Astrocyte (in vitro differentiated cells and primary cell): ENCODE results near the gene OSGIN1. TPM values are rescaled to one million over a fixed set of nuclear protein-coding genes. Genes with fewer than 3 reads are reported as not detected.

Experiments
- DNase-seq: peaks from one replicate; pipeline ENCODE4 v3.0.0-alpha.2; 2010; ENCODE audit warnings: low read depth
- FAIRE-seq: peaks from 2 replicates; lab custom pipeline; 2011; peaks lifted over from hg19 to GRCh38; lab: Jason Lieb, UNC
- H2AFZ ChIP-seq: 2 replicates; pipeline ENCODE4 v1.6.0; 2012; ENCODE audit warnings: low read depth, low read length, inconsistent platforms
- H3K27ac ChIP-seq: 2 replicates; pipeline ENCODE4 v1.5.1; 2011; ENCODE audit warnings: low read depth, low read length, inconsistent platforms
- H3K27me3 ChIP-seq: 2 replicates; pipeline ENCODE4 v1.6.0; 2011; ENCODE audit warnings: low read length, inconsistent platforms; ENCODE audit not compliant: insufficient read depth
- H3K36me3 ChIP-seq: 2 replicates; pipeline ENCODE4 v1.5.1; 2011; ENCODE audit warnings: low read length, inconsistent platforms; ENCODE audit not compliant: insufficient read depth
- H3K4me1 ChIP-seq: 2 replicates; pipeline ENCODE4 v1.5.1; 2011; ENCODE audit warnings: low read length, inconsistent platforms; ENCODE audit not compliant: insufficient read depth
- H3K4me2 ChIP-seq: 2 replicates; pipeline ENCODE4 v1.6.0; 2012; ENCODE audit warnings: low read length, inconsistent platforms
- H3K4me3 ChIP-seq: 2 replicates; pipeline ENCODE4 v1.5.1; 2011; ENCODE audit warnings: low read depth, mild to moderate bottlenecking, low read length, inconsistent platforms; ENCODE audit not compliant: insufficient read depth
- H3K79me2 ChIP-seq: 2 replicates; pipeline ENCODE4 v1.6.0; 2012; ENCODE audit warnings: mild to moderate bottlenecking, low read length, inconsistent platforms; ENCODE audit not compliant: insufficient read depth
- H3K9ac ChIP-seq: 2 replicates; pipeline ENCODE4 v1.6.0; 2012; ENCODE audit warnings: mild to moderate bottlenecking, low read length, inconsistent platforms
- H3K9me3 ChIP-seq: 2 replicates; pipeline ENCODE4 v1.5.1; 2012; ENCODE audit warnings: low read depth, mild to moderate bottlenecking, low read length, inconsistent platforms; ENCODE audit not compliant: insufficient read depth
- H4K20me1 ChIP-seq: 2 replicates; pipeline ENCODE4 v1.6.0; 2012; ENCODE audit warnings: low read length, inconsistent platforms; ENCODE audit not compliant: insufficient read depth
- H3K27ac Mint-ChIP-seq: one replicate; pipeline ENCODE4 v1.8.0; 2021; ENCODE audit warnings: mild to moderate bottlenecking, mixed read lengths; ENCODE audit not compliant: unreplicated experiment
- H3K27me3 Mint-ChIP-seq: one replicate; pipeline ENCODE4 v1.8.0; 2021; ENCODE audit warnings: low read depth, mixed read lengths; ENCODE audit not compliant: unreplicated experiment
- H3K36me3 Mint-ChIP-seq: one replicate; pipeline ENCODE4 v1.8.0; 2021; ENCODE audit warnings: low read depth, mixed read lengths; ENCODE audit not compliant: unreplicated experiment
- H3K4me1 Mint-ChIP-seq: one replicate; pipeline ENCODE4 v1.8.0; 2021; ENCODE audit warnings: low read depth, mixed read lengths; ENCODE audit not compliant: unreplicated experiment
- H3K4me3 Mint-ChIP-seq: one replicate; pipeline ENCODE4 v1.8.0; 2021; ENCODE audit warnings: mild to moderate bottlenecking, moderate library complexity, mixed read lengths; ENCODE audit not compliant: unreplicated experiment
- H3K9me3 Mint-ChIP-seq: one replicate; pipeline ENCODE4 v1.8.0; 2021; ENCODE audit warnings: mild to moderate bottlenecking, mixed read lengths; ENCODE audit not compliant: unreplicated experiment
- EZH2 ChIP-seq: IDR thresholded peaks from 2 replicates; pipeline ENCODE4 v1.6.1; 2012; ENCODE audit warnings: mild to moderate bottlenecking, low read length, inconsistent platforms; ENCODE audit not compliant: insufficient read depth
- total RNA-seq: library from RNA; stranded (reverse); gene quantifications from 2 replicates; pipeline ENCODE4 v1.2.1, GENCODE V29; 2021
- TF ChIP-seq, protein P1 (sequence below): IDR thresholded peaks from 2 replicates; pipeline ENCODE4 v1.5.1; 2011; ENCODE audit warnings: low read depth, mild to moderate bottlenecking, inconsistent platforms, low read length, moderate library complexity; ENCODE audit not compliant: insufficient read depth

Gene OSGIN1
- total RNA-seq, 1 donor from 2014 or later: 0.79 TPM

DNA sequence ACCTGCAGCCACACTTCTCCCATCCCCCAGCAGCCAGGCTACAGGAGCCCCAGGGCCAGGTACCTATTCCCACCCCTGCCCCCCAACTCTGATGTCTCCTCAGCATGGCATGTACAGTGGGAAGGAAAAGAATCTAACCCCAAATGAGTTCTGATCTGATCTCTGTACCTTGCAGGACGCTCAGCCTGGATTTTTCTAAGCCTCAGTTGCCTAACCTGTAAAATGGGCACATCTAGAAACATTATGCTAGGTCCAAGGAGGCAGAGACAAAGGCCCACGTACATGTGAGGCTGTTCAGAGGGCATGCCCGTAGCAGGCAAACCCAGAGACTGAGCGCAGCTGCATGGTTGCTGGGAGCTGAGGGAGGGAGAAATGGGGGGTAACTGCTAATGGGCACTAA is 54.5 kb downstream of the OSGIN1 start:
- H3K4me2 ChIP-seq: no peak overlapping the region
- no peak overlapping the region for H2AFZ ChIP-seq
- no peaks in the 10 kb centered on the region for H3K4me1 ChIP-seq
- no peak overlapping the region for H3K27ac ChIP-seq
- no peak for TF ChIP-seq EZH2
- TF ChIP-seq, protein P1, sequence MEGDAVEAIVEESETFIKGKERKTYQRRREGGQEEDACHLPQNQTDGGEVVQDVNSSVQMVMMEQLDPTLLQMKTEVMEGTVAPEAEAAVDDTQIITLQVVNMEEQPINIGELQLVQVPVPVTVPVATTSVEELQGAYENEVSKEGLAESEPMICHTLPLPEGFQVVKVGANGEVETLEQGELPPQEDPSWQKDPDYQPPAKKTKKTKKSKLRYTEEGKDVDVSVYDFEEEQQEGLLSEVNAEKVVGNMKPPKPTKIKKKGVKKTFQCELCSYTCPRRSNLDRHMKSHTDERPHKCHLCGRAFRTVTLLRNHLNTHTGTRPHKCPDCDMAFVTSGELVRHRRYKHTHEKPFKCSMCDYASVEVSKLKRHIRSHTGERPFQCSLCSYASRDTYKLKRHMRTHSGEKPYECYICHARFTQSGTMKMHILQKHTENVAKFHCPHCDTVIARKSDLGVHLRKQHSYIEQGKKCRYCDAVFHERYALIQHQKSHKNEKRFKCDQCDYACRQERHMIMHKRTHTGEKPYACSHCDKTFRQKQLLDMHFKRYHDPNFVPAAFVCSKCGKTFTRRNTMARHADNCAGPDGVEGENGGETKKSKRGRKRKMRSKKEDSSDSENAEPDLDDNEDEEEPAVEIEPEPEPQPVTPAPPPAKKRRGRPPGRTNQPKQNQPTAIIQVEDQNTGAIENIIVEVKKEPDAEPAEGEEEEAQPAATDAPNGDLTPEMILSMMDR: no peak
- Mint-ChIP-seq H3K4me1 (no peaks in the 10 kb centered on the region), H3K27ac (no peak overlapping the region), H3K27me3 (peaks cover 55% of the 10 kb centered on the region), H3K4me3 (no peak overlapping the region), H3K9me3 (peaks cover 3% of the 10 kb centered on the region), H3K36me3 (peaks cover 4% of the 10 kb centered on the region)
- no peak overlapping the region for H3K4me3 ChIP-seq
- H3K36me3 ChIP-seq: no peaks in the 10 kb centered on the region
- no peaks in the 10 kb centered on the region for H3K9me3 ChIP-seq
- H3K27me3 ChIP-seq: peaks cover 17% of the 10 kb centered on the region
- no peak overlapping the region for H3K9ac ChIP-seq
- H4K20me1 ChIP-seq: no peaks in the 10 kb centered on the region
- no peaks in the 10 kb centered on the region for H3K79me2 ChIP-seq
- FAIRE-seq (no peak), DNase-seq (no peak)

- Histone ChIP-seq H3K36me3 (no peaks in the 10 kb centered on the region), H3K4me3 (no peak overlapping the region), H3K27me3 (peaks cover 17% of the 10 kb centered on the region), H4K20me1 (no peaks in the 10 kb centered on the region), H3K9me3 (no peaks in the 10 kb centered on the region), H3K9ac (no peak overlapping the region), H3K79me2 (no peaks in the 10 kb centered on the region), H3K27ac (no peak overlapping the region), H3K4me1 (no peaks in the 10 kb centered on the region), H2AFZ (no peak overlapping the region), H3K4me2 (no peak overlapping the region)
- DNase-seq (no peak), FAIRE-seq (no peak)
- peaks cover 3% of the 10 kb centered on the region for H3K9me3 Mint-ChIP-seq
- no peak overlapping the region for H3K4me3 Mint-ChIP-seq
- H3K27ac Mint-ChIP-seq: no peak overlapping the region
- H3K4me1 Mint-ChIP-seq: no peaks in the 10 kb centered on the region
- H3K36me3 Mint-ChIP-seq: peaks cover 4% of the 10 kb centered on the region
- TF ChIP-seq, protein P1: no peak
- no peak for TF ChIP-seq EZH2
- peaks cover 51% of the 10 kb centered on the region for H3K27me3 Mint-ChIP-seq
Measured at GRCh38 chr16:84007965-84008364, 54.9 kb downstream of the OSGIN1 start.

DNA sequence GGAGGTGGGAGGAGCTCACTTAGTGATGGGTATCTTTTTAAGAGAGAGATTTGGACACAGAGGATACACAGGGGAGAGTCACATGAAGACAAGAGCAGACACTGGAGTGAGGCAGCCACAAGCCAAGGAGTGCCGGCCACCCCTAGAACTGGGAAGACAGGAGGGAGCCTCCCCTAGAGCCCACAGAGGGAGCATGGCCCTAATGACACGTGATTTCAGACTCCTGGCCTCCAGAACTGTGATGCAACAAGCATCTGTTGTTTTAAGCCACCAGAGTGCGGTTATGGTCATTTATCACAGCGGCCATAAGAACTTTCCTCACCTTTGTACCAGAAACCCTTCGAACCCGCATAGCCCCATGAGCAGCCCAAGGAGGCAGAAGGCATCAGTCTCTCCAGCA is 56.2 kb downstream of the OSGIN1 start:
- Mint-ChIP-seq H3K4me3 (no peak overlapping the region), H3K36me3 (peaks cover 3% of the 10 kb centered on the region), H3K4me1 (no peaks in the 10 kb centered on the region), H3K27ac (no peak overlapping the region), H3K9me3 (peaks cover 3% of the 10 kb centered on the region), H3K27me3 (peaks cover 43% of the 10 kb centered on the region)
- Histone ChIP-seq H3K27ac (no peak overlapping the region), H3K4me3 (no peak overlapping the region), H3K36me3 (no peaks in the 10 kb centered on the region), H3K79me2 (no peaks in the 10 kb centered on the region), H3K4me2 (no peak overlapping the region), H4K20me1 (no peaks in the 10 kb centered on the region), H3K27me3 (peaks cover 14% of the 10 kb centered on the region), H3K9ac (no peak overlapping the region), H2AFZ (no peak overlapping the region), H3K9me3 (no peaks in the 10 kb centered on the region), H3K4me1 (no peaks in the 10 kb centered on the region)
- TF ChIP-seq, protein P1: no peak
- TF ChIP-seq EZH2: no peak
- DNase-seq (no peak), FAIRE-seq (no peak)
